Mesendoderm (in vitro differentiated cells): Measurements from ENCODE around the gene NEBL.

Experiments used
- DNase-seq: peaks from one replicate; pipeline ENCODE4 v3.0.0; 2013
- H2AK5ac ChIP-seq: 2 replicates; pipeline ENCODE4 v1.6.1; 2013; ENCODE audit warnings: low read length, inconsistent platforms
- H2BK120ac ChIP-seq: 2 replicates; pipeline ENCODE4 v1.6.1; 2013; ENCODE audit warnings: low read depth, mild to moderate bottlenecking, low read length, moderate library complexity, mixed read lengths
- H2BK15ac ChIP-seq: replicated peaks from 2 replicates; pipeline ENCODE4 v1.6.1; 2013; ENCODE audit warnings: low read depth, mild to moderate bottlenecking, moderate library complexity
- H2BK5ac ChIP-seq: 2 replicates; pipeline ENCODE4 v1.6.1; 2013; ENCODE audit warnings: low read length, inconsistent platforms
- H3K18ac ChIP-seq: 2 replicates; pipeline ENCODE4 v1.6.1; 2013; ENCODE audit warnings: mild to moderate bottlenecking, low read length, mixed read lengths
- H3K23ac ChIP-seq: one replicate; pipeline ENCODE4 v1.6.1; 2013; ENCODE audit warnings: low read length
- H3K27ac ChIP-seq: 2 replicates; pipeline ENCODE4 v1.5.1; 2013; ENCODE audit warnings: low read depth, mild to moderate bottlenecking, inconsistent platforms, low read length, moderate library complexity
- H3K27me3 ChIP-seq: 2 replicates; pipeline ENCODE4 v1.6.1; 2013; ENCODE audit warnings: low read length, control low read depth, mild to moderate bottlenecking, inconsistent platforms; ENCODE audit not compliant: insufficient read depth, poor library complexity
- H3K36me3 ChIP-seq: 2 replicates; pipeline ENCODE4 v1.6.1; 2013; ENCODE audit warnings: low read length, inconsistent platforms; ENCODE audit not compliant: control insufficient read depth, insufficient read depth
- H3K4ac ChIP-seq: one replicate; pipeline ENCODE4 v1.6.1; 2013; ENCODE audit warnings: low read depth, mild to moderate bottlenecking, low read length, moderate library complexity
- H3K4me1 ChIP-seq: 2 replicates; pipeline ENCODE4 v1.6.1; 2013; ENCODE audit warnings: low read depth, low read length, inconsistent platforms; ENCODE audit not compliant: control insufficient read depth
- H3K4me2 ChIP-seq: 2 replicates; pipeline ENCODE4 v1.6.1; 2013; ENCODE audit warnings: low read length
- H3K4me3 ChIP-seq: 2 replicates; pipeline ENCODE4 v1.5.1; 2013; ENCODE audit warnings: mild to moderate bottlenecking, low read length
- H3K56ac ChIP-seq: one replicate; pipeline ENCODE4 v1.6.1; 2013; ENCODE audit warnings: low read length
- H3K79me1 ChIP-seq: 2 replicates; pipeline ENCODE4 v1.6.1; 2013; ENCODE audit warnings: low read length, inconsistent platforms
- H3K79me2 ChIP-seq: 2 replicates; pipeline ENCODE4 v1.6.1; 2013; ENCODE audit warnings: mild to moderate bottlenecking, low read length; ENCODE audit not compliant: control insufficient read depth, insufficient read depth
- H3K9ac ChIP-seq: 2 replicates; pipeline ENCODE4 v1.6.1; 2013; ENCODE audit warnings: low read length, inconsistent platforms
- H4K5ac ChIP-seq: one replicate; pipeline ENCODE4 v1.6.1; 2013; ENCODE audit warnings: low read length
- H4K8ac ChIP-seq: one replicate; pipeline ENCODE4 v1.6.1; 2013; ENCODE audit warnings: low read depth, mild to moderate bottlenecking, control low read depth, low read length, moderate library complexity
- WGBS: extraction: QIAGEN DNeasy Blood & Tissue Kit; methylation state at CpG from one replicate; pipeline ENCODE4 v1.1.7; 2013; ENCODE audit warnings: low lambda C conversion rate, missing lambda C conversion rate; ENCODE audit not compliant: insufficient coverage; ENCODE audit errors: extremely low coverage; 5-methylcytosine and 5-hydroxymethylcytosine counted together

Gene NEBL

GRCh38 chr10:20797290-20797689 lies 99.8 kb downstream of the NEBL start:
- no peak overlapping the region for H3K27ac ChIP-seq
- no CpG with 5 or more reads among the region's 4 CpGs for WGBS

GRCh38 chr10:20795391-20795790 lies 101.7 kb downstream of the NEBL start:
- no peak overlapping the region for H3K4me3 ChIP-seq

More at GRCh38 chr10:20797290-20797689, 99.8 kb downstream of the NEBL start:
- Histone ChIP-seq H3K56ac (no peak overlapping the region), H3K79me2 (no peaks in the 10 kb centered on the region), H3K4ac (no peak overlapping the region), H3K4me3 (no peak overlapping the region), H4K8ac (no peak overlapping the region), H2BK15ac (no peak overlapping the region), H3K79me1 (no peaks in the 10 kb centered on the region), H3K23ac (no peak overlapping the region), H3K4me2 (no peak overlapping the region), H2BK5ac (no peak overlapping the region), H2BK120ac (no peak overlapping the region), H3K18ac (no peak overlapping the region), H3K36me3 (no peaks in the 10 kb centered on the region), H3K27me3 (no peaks in the 10 kb centered on the region), H3K9ac (no peak overlapping the region), H3K4me1 (no peaks in the 10 kb centered on the region), H2AK5ac (no peak overlapping the region), H4K5ac (no peak overlapping the region)
- no peak for DNase-seq

GRCh38 chr10:20785174-20785573 lies 111.9 kb downstream of the NEBL start:
- Histone ChIP-seq H2BK120ac (no peak overlapping the region), H3K4me1 (no peaks in the 10 kb centered on the region), H3K79me2 (no peaks in the 10 kb centered on the region), H4K5ac (no peak overlapping the region), H2BK15ac (no peak overlapping the region), H2BK5ac (no peak overlapping the region), H3K27me3 (no peaks in the 10 kb centered on the region), H3K9ac (no peak overlapping the region), H3K4me3 (no peak overlapping the region), H3K23ac (no peak overlapping the region), H3K18ac (no peak overlapping the region), H3K27ac (no peak overlapping the region), H3K4ac (no peak overlapping the region), H3K36me3 (no peaks in the 10 kb centered on the region), H4K8ac (no peak overlapping the region), H3K4me2 (no peak overlapping the region), H3K79me1 (no peaks in the 10 kb centered on the region), H2AK5ac (no peak overlapping the region), H3K56ac (no peak overlapping the region)
- no peak for DNase-seq
- no CpG with 5 or more reads among the region's 1 CpG for WGBS

More at GRCh38 chr10:20795391-20795790, 101.7 kb downstream of the NEBL start:
- no peaks in the 10 kb centered on the region for H3K4me1 ChIP-seq
- H3K79me1 ChIP-seq, result no peaks in the 10 kb centered on the region
- no peak overlapping the region for H4K8ac ChIP-seq
- no peak overlapping the region for H3K9ac ChIP-seq
- no peaks in the 10 kb centered on the region for H3K79me2 ChIP-seq
- H3K36me3 ChIP-seq, result no peaks in the 10 kb centered on the region
- DNase-seq, result no peak
- H2BK15ac ChIP-seq, result no peak overlapping the region
- H3K27ac ChIP-seq, result no peak overlapping the region
- no peak overlapping the region for H3K23ac ChIP-seq
- H2BK120ac ChIP-seq, result no peak overlapping the region
- H3K18ac ChIP-seq, result no peak overlapping the region
- H4K5ac ChIP-seq, result no peak overlapping the region
- no peaks in the 10 kb centered on the region for H3K27me3 ChIP-seq
- no peak overlapping the region for H3K4ac ChIP-seq
- H3K56ac ChIP-seq, result no peak overlapping the region
- no CpG with 5 or more reads among the region's 4 CpGs for WGBS
- H2AK5ac ChIP-seq, result no peak overlapping the region
- no peak overlapping the region for H2BK5ac ChIP-seq
- no peak overlapping the region for H3K4me2 ChIP-seq

- no peak for DNase-seq
- H3K4me3 ChIP-seq, result no peak overlapping the region
- H3K4ac ChIP-seq, result no peak overlapping the region
- H3K9ac ChIP-seq, result no peak overlapping the region
- no peak overlapping the region for H2BK5ac ChIP-seq
- H3K27ac ChIP-seq, result no peak overlapping the region
- H3K4me1 ChIP-seq, result no peaks in the 10 kb centered on the region
- no peak overlapping the region for H4K5ac ChIP-seq
- H3K79me1 ChIP-seq, result no peaks in the 10 kb centered on the region
- no peak overlapping the region for H3K18ac ChIP-seq
- no peaks in the 10 kb centered on the region for H3K27me3 ChIP-seq
- no peak overlapping the region for H2AK5ac ChIP-seq
- H3K79me2 ChIP-seq, result no peaks in the 10 kb centered on the region
- no CpG with 5 or more reads among the region's 7 CpGs for WGBS
- H2BK120ac ChIP-seq, result no peak overlapping the region
- no peak overlapping the region for H3K56ac ChIP-seq
- H2BK15ac ChIP-seq, result no peak overlapping the region
- H4K8ac ChIP-seq, result no peak overlapping the region
- no peak overlapping the region for H3K4me2 ChIP-seq
- H3K23ac ChIP-seq, result no peak overlapping the region
- H3K36me3 ChIP-seq, result no peaks in the 10 kb centered on the region
Observed at GRCh38 chr10:20778008-20778757, 118.9 kb downstream of the NEBL start.

GRCh38 chr10:20776384-20777118 lies 120.6 kb downstream of the NEBL start:
- no peak for DNase-seq
- no peaks in the 10 kb centered on the region for H3K36me3 ChIP-seq
- H2BK5ac ChIP-seq, result no peak overlapping the region
- H3K4me3 ChIP-seq, result no peak overlapping the region
- H3K27ac ChIP-seq, result no peak overlapping the region
- WGBS, result no CpG with 5 or more reads among the region's 5 CpGs
- no peak overlapping the region for H3K23ac ChIP-seq
- H3K27me3 ChIP-seq, result no peaks in the 10 kb centered on the region
- H3K18ac ChIP-seq, result no peak overlapping the region
- no peak overlapping the region for H2BK15ac ChIP-seq
- H3K79me1 ChIP-seq, result no peaks in the 10 kb centered on the region
- no peak overlapping the region for H4K5ac ChIP-seq
- H2AK5ac ChIP-seq, result no peak overlapping the region
- no peaks in the 10 kb centered on the region for H3K79me2 ChIP-seq
- H3K4me2 ChIP-seq, result no peak overlapping the region
- H2BK120ac ChIP-seq, result no peak overlapping the region
- H4K8ac ChIP-seq, result no peak overlapping the region
- no peak overlapping the region for H3K4ac ChIP-seq
- no peak overlapping the region for H3K56ac ChIP-seq
- H3K4me1 ChIP-seq, result no peaks in the 10 kb centered on the region
- no peak overlapping the region for H3K9ac ChIP-seq
